Measurements from ENCODE around the gene TATDN2. TPM values are rescaled to one million over a fixed set of nuclear protein-coding genes. Genes with fewer than 3 reads are reported as not detected.
A peak's percentile ranks its signal among the peaks of the same experiment; 100 is the strongest.

The TATDN2 gene
- total and polyA plus RNA-seq, 9 of the 15 experiments (the other 6 are each of a cell fraction or from before 2014, with no cell fraction given), result 5.2 to 44.7 (median 25.8) TPM

GRCh38 chr3:10283638-10284037 lies 35.4 kb downstream of the TATDN2 start:
- ChIA-PET POLR2A (interaction anchor here (0.6 to 2.8 kb wide), 13 partner anchors 9 to 547 kb away, joined by 3 to 10 read pairs (median 4); partner anchors contain the start of genes GHRL and TATDN2), CTCF (ENCODE audit: low intra/inter-chr PET ratio) (no interaction called here)
- no peak for DNase-seq (ENCODE audit: extremely low read depth in 1 of 4, low spot score in 3 of 4)
- H2AFZ ChIP-seq (ENCODE audit: low read depth, low read length), result no peak overlapping the region
- no peak overlapping the region for H3K9ac ChIP-seq (ENCODE audit: insufficient read depth in 1 of 2, low read depth in 2 of 2, low read length in 2 of 2)
- in situ Hi-C loops (cut with MboI), result no loop called here
- no peaks in the 10 kb centered on the region; the same call in 1 of the 2 replicates for H4K20me1 ChIP-seq (replicated peaks; ENCODE audit: control insufficient read depth, insufficient read depth, low read length)
- peaks cover 70% of the 10 kb centered on the region for H3K36me3 ChIP-seq (ENCODE audit: control insufficient read depth, insufficient read depth, low read length)
- no peak overlapping the region for H3K4me3 ChIP-seq
- BruUV-seq (replicated peaks), result no TSS peak
- TF ChIP-seq POLR2AphosphoS5 (IDR thresholded peaks at IDR 0.05; ENCODE audit: control insufficient read depth, insufficient read depth, low read depth, low read length) (0 out of 2 replicates have a peak, but pooled peaks have one; percentile 20), EWSR1 (IDR thresholded peaks at IDR 0.05; ENCODE audit: borderline replicate concordance, low read depth, partially characterized antibody) (no peak), GABPB2 (CRISPR knock-in tag; conservative IDR thresholded peaks at IDR 0.05) (no peak), ARID2 (IDR thresholded peaks at IDR 0.05) (no peak), NFIC (IDR thresholded peaks at IDR 0.05) (0 out of 2 replicates have a peak, but pooled peaks have one; percentile 5), HDGF (IDR thresholded peaks at IDR 0.05) (no peak)
- WGBS (ENCODE audit: insufficient coverage, low coverage, missing lambda C conversion rate), result 86% methylated on average over 5 of the region's 5 CpGs
- no peak for ATAC-seq
- no peaks in the 10 kb centered on the region for H3K9me1 ChIP-seq (ENCODE audit: control insufficient read depth, insufficient read depth, low read length)
- no peaks in the 10 kb centered on the region for H3K79me2 ChIP-seq (ENCODE audit: control insufficient read depth, insufficient read depth, low read length)
- intact Hi-C loops (cut with micrococcal nuclease), result no loop called here
- no peaks in the 10 kb centered on the region for H3K9me3 ChIP-seq (replicated peaks; ENCODE audit: control insufficient read depth, insufficient read depth, low read depth, low read length)
- H3K4me1 ChIP-seq (replicated peaks in 1 of 2; ENCODE audit: control insufficient read depth in 2 of 2, insufficient read depth in 2 of 2, low read length in 2 of 2), result peaks cover 10 to 14% of the 10 kb centered on the region in 2 experiments; a peak in 3 of 5 replicates
- H3K27ac ChIP-seq (ENCODE audit: extremely low read depth, low read depth, low read length), result no peak overlapping the region
- H3K4me2 ChIP-seq (ENCODE audit: insufficient read depth, low read length), result no peak overlapping the region
- FAIRE-seq, result no peak
- H3K27me3 ChIP-seq (ENCODE audit: control insufficient read depth in 2 of 2, insufficient read depth in 2 of 2, low read length in 2 of 2), result no peaks in the 10 kb centered on the region

- Histone ChIP-seq H2AFZ (ENCODE audit: low read depth, low read length) (no peak overlapping the region), H3K4me2 (ENCODE audit: insufficient read depth, low read length) (no peak overlapping the region), H3K27me3 (ENCODE audit: control insufficient read depth in 2 of 2, insufficient read depth in 2 of 2, low read length in 2 of 2) (no peaks in the 10 kb centered on the region), H3K9me3 (replicated peaks; ENCODE audit: control insufficient read depth, insufficient read depth, low read depth, low read length) (no peaks in the 10 kb centered on the region), H3K79me2 (ENCODE audit: control insufficient read depth, insufficient read depth, low read length) (no peaks in the 10 kb centered on the region), H3K9ac (ENCODE audit: insufficient read depth in 1 of 2, low read depth in 2 of 2, low read length in 2 of 2) (no peak overlapping the region), H3K36me3 (ENCODE audit: control insufficient read depth, insufficient read depth, low read length) (peaks cover 61% of the 10 kb centered on the region), H3K9me1 (ENCODE audit: control insufficient read depth, insufficient read depth, low read length) (no peaks in the 10 kb centered on the region), H3K4me1 (replicated peaks in 1 of 2; ENCODE audit: control insufficient read depth in 2 of 2, insufficient read depth in 2 of 2, low read length in 2 of 2) (peaks cover 9 to 12% of the 10 kb centered on the region in 2 experiments; a peak in 3 of 5 replicates), H4K20me1 (replicated peaks; ENCODE audit: control insufficient read depth, insufficient read depth, low read length) (no peaks in the 10 kb centered on the region), H3K27ac (ENCODE audit: extremely low read depth, low read depth, low read length) (no peak overlapping the region), H3K4me3 (no peak overlapping the region)
- FAIRE-seq (no peak), DNase-seq (ENCODE audit: extremely low read depth in 1 of 4, low spot score in 3 of 4) (no peak), ATAC-seq (no peak)
- intact Hi-C loops (cut with micrococcal nuclease) (no loop called here), in situ Hi-C loops (cut with MboI) (no loop called here)
- CTCF ChIA-PET (ENCODE audit: low intra/inter-chr PET ratio), result no interaction called here
- 94% methylated on average over 9 of the region's 9 CpGs for WGBS (ENCODE audit: insufficient coverage, low coverage, missing lambda C conversion rate)
- POLR2A ChIA-PET, result interaction anchor here (1.1 to 2.8 kb wide), 7 partner anchors 8 to 37 kb away, joined by 3 to 10 read pairs (median 4); partner anchors contain the start of genes GHRL and TATDN2
- no TSS peak for BruUV-seq (replicated peaks)
- TF ChIP-seq ZKSCAN1 (IDR thresholded peaks at IDR 0.05; ENCODE audit: low read depth, low read length) (no peak), SIRT6 (IDR thresholded peaks at IDR 0.05; ENCODE audit: low read depth, low read length) (no peak), HMGXB4 (CRISPR knock-in tag; IDR thresholded peaks at IDR 0.05) (no peak), IRF9 (tag; IDR thresholded peaks at IDR 0.05) (no peak), SFPQ (IDR thresholded peaks at IDR 0.05; ENCODE audit: low read depth, low read length) (no peak), BCL6 (CRISPR knock-in tag; IDR thresholded peaks at IDR 0.05) (no peak)
Observed at GRCh38 chr3:10284496-10284895, 36.2 kb downstream of the TATDN2 start.

All from K562 (cell line).